Neural cell (in vitro differentiated cells): ENCODE measurements around the gene NDUFAF3. TPM values are rescaled to one million over a fixed set of nuclear protein-coding genes. Genes with fewer than 3 reads are reported as not detected.

ENCODE experiments used
- H2AFZ ChIP-seq: fragments of 200-600, 300-800 bp; sonication (generic), shearing (Covaris generic); 2 replicates; pipeline ENCODE4 v1.6.0; 2014; ENCODE audit warnings: low read depth, mild to moderate bottlenecking, antibody characterized with exemption, low read length, moderate library complexity
- H3F3A ChIP-seq: fragments of 200-600 bp; shearing (Covaris generic); 2 replicates; pipeline ENCODE4 v1.6.1; 2016; ENCODE audit warnings: mild to moderate bottlenecking, moderate library complexity, mixed read lengths, antibody characterized with exemption, low read length; ENCODE audit not compliant: insufficient read depth, poor library complexity, severe bottlenecking
- H3K27ac ChIP-seq: fragments of 200-600, 300-800 bp; sonication (generic), shearing (Covaris generic); 2 replicates; pipeline ENCODE4 v1.5.1; 2014; ENCODE audit warnings: mild to moderate bottlenecking, low read length, moderate library complexity
- H3K27me3 ChIP-seq: fragments of 300-800, 200-600 bp; sonication (generic), shearing (Covaris generic); 2 replicates; pipeline ENCODE4 v1.6.0; 2014; ENCODE audit warnings: mild to moderate bottlenecking, low read depth, low read length, moderate library complexity; ENCODE audit not compliant: insufficient read depth
- H3K36me3 ChIP-seq: fragments of 300-800, 200-600 bp; sonication (generic), shearing (Covaris generic); 2 replicates; pipeline ENCODE4 v1.5.1; 2014; ENCODE audit warnings: mild to moderate bottlenecking, antibody characterized with exemption, low read length, moderate library complexity; ENCODE audit not compliant: insufficient read depth
- H3K4me2 ChIP-seq: fragments of 300-800, 200-600 bp; sonication (generic), shearing (Covaris generic); 2 replicates; pipeline ENCODE4 v1.6.0; 2014; ENCODE audit warnings: mild to moderate bottlenecking, low read length
- H3K4me3 ChIP-seq: fragments of 300-800, 200-600 bp; sonication (generic), shearing (Covaris generic); 2 replicates; pipeline ENCODE4 v1.5.1; 2014; ENCODE audit warnings: mild to moderate bottlenecking, low read length, moderate library complexity
- H3K79me2 ChIP-seq: fragments of 200-600 bp; shearing (Covaris generic); replicated peaks from 2 replicates; pipeline ENCODE4 v1.6.0; 2014; ENCODE audit warnings: mild to moderate bottlenecking, low read length, moderate library complexity; ENCODE audit not compliant: insufficient read depth
- H3K9ac ChIP-seq: fragments of 300-800, 200-600 bp; sonication (generic), shearing (Covaris generic); 2 replicates; pipeline ENCODE4 v1.6.1; 2016; ENCODE audit warnings: mild to moderate bottlenecking, low read length, mixed read lengths
- H3K9me2 ChIP-seq: fragments of 200-600 bp; shearing (Covaris generic); 2 replicates; pipeline ENCODE4 v1.6.1; 2016; ENCODE audit warnings: mild to moderate bottlenecking, low read length, mixed read lengths; ENCODE audit not compliant: insufficient read depth
- H3K9me3 ChIP-seq: fragments of 200-600, 300-800 bp; sonication (generic), shearing (Covaris generic); 2 replicates; pipeline ENCODE4 v1.6.1; 2016; ENCODE audit warnings: mild to moderate bottlenecking, mixed run types, low read length, moderate library complexity, mixed read lengths
- H4K20me1 ChIP-seq: fragments of 200-600 bp; shearing (Covaris generic); 2 replicates; pipeline ENCODE4 v1.6.1; 2016; ENCODE audit warnings: mild to moderate bottlenecking, mixed run types; ENCODE audit not compliant: insufficient read depth
- EP300 ChIP-seq: fragments of 450-650 bp; conservative IDR thresholded peaks from 2 replicates; pipeline ENCODE4 v1.6.1; 2014; ENCODE audit warnings: antibody characterized with exemption, mild to moderate bottlenecking, moderate library complexity; ENCODE audit not compliant: poor library complexity, severe bottlenecking
- EZH2 ChIP-seq: fragments of 200-600, 300-800 bp; shearing (Covaris generic), sonication (generic); IDR thresholded peaks from 2 replicates; pipeline ENCODE4 v1.6.1; 2014; ENCODE audit warnings: antibody characterized with exemption, low read length, borderline replicate concordance, mild to moderate bottlenecking; ENCODE audit not compliant: insufficient read depth, poor library complexity, severe bottlenecking
- MXI1 ChIP-seq: fragments of 450-650 bp; conservative IDR thresholded peaks from 2 replicates; pipeline ENCODE4 v1.6.1; 2014; ENCODE audit warnings: antibody characterized with exemption, mild to moderate bottlenecking; ENCODE audit not compliant: poor library complexity, severe bottlenecking
- POLR2AphosphoS5 ChIP-seq: IDR thresholded peaks from 2 replicates; pipeline ENCODE4 v1.6.1; 2012
- RAD21 ChIP-seq: fragments of 450-650 bp; conservative IDR thresholded peaks from 2 replicates; pipeline ENCODE4 v1.6.1; 2014; ENCODE audit warnings: antibody characterized with exemption, mild to moderate bottlenecking, moderate library complexity
- REST ChIP-seq: IDR thresholded peaks from 2 replicates; pipeline ENCODE4 v1.6.1; 2012; ENCODE audit warnings: borderline replicate concordance
- SMC3 ChIP-seq: fragments of 450-650 bp; conservative IDR thresholded peaks from 2 replicates; pipeline ENCODE4 v1.6.1; 2014; ENCODE audit warnings: antibody characterized with exemption, mild to moderate bottlenecking, moderate library complexity; ENCODE audit not compliant: poor library complexity
- TAF1 ChIP-seq: IDR thresholded peaks from 2 replicates; pipeline ENCODE4 v1.6.1; 2012; ENCODE audit warnings: low read depth
- polyA plus RNA-seq: library from polyadenylated mRNA; depleted of rRNA; stranded (reverse); fragments of >200 nt; gene quantifications from 2 replicates; pipeline ENCODE4 v1.2.3, GENCODE V29; 2014
- TF ChIP-seq, protein P1 (sequence below): fragments of 450-650 bp; IDR thresholded peaks from 2 replicates; pipeline ENCODE4 v1.5.1; 2014; ENCODE audit warnings: antibody characterized with exemption, mild to moderate bottlenecking, moderate library complexity; ENCODE audit not compliant: poor library complexity, severe bottlenecking

NDUFAF3 gene
- polyA plus RNA-seq, 1 donor from 2014 or later, result 36.2 TPM

DNA sequence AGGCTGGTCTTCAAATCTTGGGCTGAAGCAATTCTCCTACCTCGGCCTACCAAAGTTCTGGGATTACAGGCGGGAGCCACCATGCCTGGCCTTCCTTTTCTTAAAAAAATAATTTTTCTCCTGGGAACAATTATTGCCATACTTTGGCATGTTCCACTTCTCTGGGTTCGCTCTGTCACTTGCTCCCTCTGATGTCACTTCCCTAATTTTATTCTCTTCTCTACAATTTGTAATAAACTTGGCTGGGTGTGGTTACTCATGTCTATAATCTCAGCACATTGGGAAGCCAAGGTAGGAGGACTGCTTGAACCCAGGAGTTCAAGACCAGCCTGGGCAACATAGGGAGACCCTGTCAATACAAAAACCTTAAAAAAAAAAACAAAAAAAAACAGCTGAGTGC, 13.4 kb downstream of the NDUFAF3 start:
- H3K9me3 ChIP-seq, result no peaks in the 10 kb centered on the region
- TF ChIP-seq EZH2, result no peak
- TF ChIP-seq, protein P1, sequence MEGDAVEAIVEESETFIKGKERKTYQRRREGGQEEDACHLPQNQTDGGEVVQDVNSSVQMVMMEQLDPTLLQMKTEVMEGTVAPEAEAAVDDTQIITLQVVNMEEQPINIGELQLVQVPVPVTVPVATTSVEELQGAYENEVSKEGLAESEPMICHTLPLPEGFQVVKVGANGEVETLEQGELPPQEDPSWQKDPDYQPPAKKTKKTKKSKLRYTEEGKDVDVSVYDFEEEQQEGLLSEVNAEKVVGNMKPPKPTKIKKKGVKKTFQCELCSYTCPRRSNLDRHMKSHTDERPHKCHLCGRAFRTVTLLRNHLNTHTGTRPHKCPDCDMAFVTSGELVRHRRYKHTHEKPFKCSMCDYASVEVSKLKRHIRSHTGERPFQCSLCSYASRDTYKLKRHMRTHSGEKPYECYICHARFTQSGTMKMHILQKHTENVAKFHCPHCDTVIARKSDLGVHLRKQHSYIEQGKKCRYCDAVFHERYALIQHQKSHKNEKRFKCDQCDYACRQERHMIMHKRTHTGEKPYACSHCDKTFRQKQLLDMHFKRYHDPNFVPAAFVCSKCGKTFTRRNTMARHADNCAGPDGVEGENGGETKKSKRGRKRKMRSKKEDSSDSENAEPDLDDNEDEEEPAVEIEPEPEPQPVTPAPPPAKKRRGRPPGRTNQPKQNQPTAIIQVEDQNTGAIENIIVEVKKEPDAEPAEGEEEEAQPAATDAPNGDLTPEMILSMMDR, result no peak
- TF ChIP-seq RAD21, result no peak
- no peak for TF ChIP-seq TAF1
- TF ChIP-seq MXI1, result no peak
- TF ChIP-seq EP300, result no peak
- TF ChIP-seq REST, result no peak
- TF ChIP-seq SMC3, result no peak
- no peak for TF ChIP-seq POLR2AphosphoS5
- H3K9ac ChIP-seq, result no peak overlapping the region
- no peaks in the 10 kb centered on the region for H3F3A ChIP-seq
- no peak overlapping the region for H3K4me2 ChIP-seq
- H2AFZ ChIP-seq, result no peak overlapping the region
- H3K79me2 ChIP-seq, result no peaks in the 10 kb centered on the region
- H3K36me3 ChIP-seq, result peaks cover 4% of the 10 kb centered on the region
- H4K20me1 ChIP-seq, result no peaks in the 10 kb centered on the region
- no peaks in the 10 kb centered on the region for H3K27me3 ChIP-seq
- no peak overlapping the region for H3K4me3 ChIP-seq
- no peak overlapping the region for H3K27ac ChIP-seq
- no peaks in the 10 kb centered on the region for H3K9me2 ChIP-seq

DNA sequence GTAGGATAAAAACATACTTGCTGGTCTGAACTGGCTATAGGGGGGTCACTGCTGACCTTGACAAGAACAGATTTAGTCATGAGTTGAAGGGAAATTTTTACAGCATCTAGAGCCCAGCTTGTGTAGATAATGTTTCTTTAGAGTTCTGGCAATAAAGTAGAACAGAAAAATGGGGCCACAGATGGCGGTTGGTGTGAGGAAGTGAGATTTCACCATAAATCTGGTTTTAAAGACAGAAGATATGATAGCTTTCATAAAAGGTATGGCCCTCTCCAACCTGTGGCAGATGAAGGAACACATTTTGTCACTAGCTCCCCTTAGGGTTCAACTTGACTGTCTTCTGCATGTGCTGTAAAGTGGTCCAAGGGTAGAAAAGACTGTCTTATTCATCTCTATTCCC, 31.6 kb downstream of the NDUFAF3 start:
- no peaks in the 10 kb centered on the region for H3K9me2 ChIP-seq
- TF ChIP-seq EZH2 (no peak), REST (no peak), RAD21 (no peak), MXI1 (no peak), TAF1 (no peak), SMC3 (no peak), POLR2AphosphoS5 (no peak), EP300 (no peak)
- TF ChIP-seq, protein P1, result no peak
- H3K4me2 ChIP-seq, result no peak overlapping the region
- no peak overlapping the region for H3K27ac ChIP-seq
- H2AFZ ChIP-seq, result no peak overlapping the region
- no peak overlapping the region for H3K9ac ChIP-seq
- H3K79me2 ChIP-seq, result peaks cover 4% of the 10 kb centered on the region
- H3K36me3 ChIP-seq, result peaks cover 9% of the 10 kb centered on the region
- no peaks in the 10 kb centered on the region for H3F3A ChIP-seq
- no peaks in the 10 kb centered on the region for H4K20me1 ChIP-seq
- no peak overlapping the region for H3K4me3 ChIP-seq
- H3K9me3 ChIP-seq, result no peaks in the 10 kb centered on the region
- no peaks in the 10 kb centered on the region for H3K27me3 ChIP-seq
